Kidney epithelial cell (primary cell): ENCODE measurements around the gene KCNQ1. TPM values are rescaled to one million over a fixed set of nuclear protein-coding genes. Genes with fewer than 3 reads are reported as not detected.
A peak's percentile ranks its signal among the peaks of the same experiment; 100 is the strongest.

ENCODE experiments used
- DNase-seq: peaks from one replicate; pipeline ENCODE4 v3.0.0-alpha.2; 2010; ENCODE audit warnings: low read depth
- H3K27me3 ChIP-seq: 2 replicates; pipeline ENCODE4 v1.6.0; 2011; ENCODE audit warnings: low read length; ENCODE audit not compliant: control insufficient read depth, insufficient read depth
- H3K36me3 ChIP-seq: 2 replicates; pipeline ENCODE4 v1.5.1; 2011; ENCODE audit warnings: low read length; ENCODE audit not compliant: control insufficient read depth, insufficient read depth
- H3K4me3 ChIP-seq: 2 replicates; pipeline ENCODE4 v1.5.1; 2011; ENCODE audit warnings: low read depth, mild to moderate bottlenecking, control low read depth, low read length
- CTCF ChIP-seq: IDR thresholded peaks from 2 replicates; pipeline ENCODE4 v1.5.1; 2011; ENCODE audit warnings: mild to moderate bottlenecking, moderate library complexity, low read length, control low read depth, inconsistent platforms; ENCODE audit not compliant: insufficient read depth, poor library complexity, severe bottlenecking
- total RNA-seq: library from RNA; depleted of rRNA; stranded (reverse); fragments of >200 nt; gene quantifications from 2 replicates; pipeline ENCODE4 v1.2.3, GENCODE V29; 2015

Gene KCNQ1
- total RNA-seq, 1 donor from 2014 or later, result 2.3 TPM

- no peak for TF ChIP-seq CTCF
- peak; percentile 60 for DNase-seq
- H3K36me3 ChIP-seq, result no peaks in the 10 kb centered on the region
- no peaks in the 10 kb centered on the region for H3K27me3 ChIP-seq
- peak within 1 kb of the TSS; percentile 83 for H3K4me3 ChIP-seq
These were observed 255.0 kb downstream of the KCNQ1 start, which contains the start of gene KCNQ1OT1 for GRCh38 chr11:2699531-2700414. KCNQ1OT1 (minus strand) TSS chr11:2699994.

GRCh38 chr11:2700415-2701211, 255.8 kb downstream of the KCNQ1 start:
- TF ChIP-seq CTCF, result no peak
- H3K36me3 ChIP-seq, result no peaks in the 10 kb centered on the region
- H3K4me3 ChIP-seq, result peak overlapping the region; percentile 43
- peak; percentile 23 for DNase-seq
- no peaks in the 10 kb centered on the region for H3K27me3 ChIP-seq

GRCh38 chr11:2701230-2701629, 256.4 kb downstream of the KCNQ1 start:
- no peak for TF ChIP-seq CTCF
- no peaks in the 10 kb centered on the region for H3K27me3 ChIP-seq
- DNase-seq, result no peak
- no peak overlapping the region for H3K4me3 ChIP-seq
- H3K36me3 ChIP-seq, result no peaks in the 10 kb centered on the region

- Histone ChIP-seq H3K36me3 (no peaks in the 10 kb centered on the region), H3K27me3 (no peaks in the 10 kb centered on the region), H3K4me3 (no peak overlapping the region)
- DNase-seq, result no peak
- TF ChIP-seq CTCF, result no peak
These were observed 257.2 kb downstream of the KCNQ1 start for GRCh38 chr11:2701898-2702434.

- DNase-seq, result no peak
- Histone ChIP-seq H3K4me3 (no peak overlapping the region), H3K36me3 (no peaks in the 10 kb centered on the region), H3K27me3 (peaks cover 3% of the 10 kb centered on the region)
- no peak for TF ChIP-seq CTCF
These were observed 258.1 kb downstream of the KCNQ1 start for GRCh38 chr11:2702771-2703362.
